ENCODE measurements around the gene PEAK1. TPM values are rescaled to one million over a fixed set of nuclear protein-coding genes. Genes with fewer than 3 reads are reported as not detected.

The PEAK1 gene
- total RNA-seq, 1 experiment from 2014 or later = 58.7 TPM

GRCh38 chr15:77356305-77356704 is 63.6 kb downstream of the PEAK1 start:
- H3K36me3 ChIP-seq (ENCODE audit: control insufficient read depth, insufficient read depth, low read length) = no peaks in the 10 kb centered on the region
- ChIA-PET POLR2A (no interaction called here), CTCF (no interaction called here)
- no TSS peak for BruUV-seq (replicated peaks)
- no peaks in the 10 kb centered on the region for H3K27me3 ChIP-seq (ENCODE audit: control insufficient read depth, insufficient read depth, low read length)
- DNase-seq (ENCODE audit: low read depth, low spot score) (no peak), ATAC-seq (no peak)
- H3K4me3 ChIP-seq (ENCODE audit: low read depth in 2 of 2, low read length in 2 of 2) = no peak overlapping the region
- no peak overlapping the region for H3K27ac ChIP-seq (ENCODE audit: low read length)
- intact Hi-C loops (cut with micrococcal nuclease; ENCODE audit: unreplicated experiment) (no loop called here), in situ Hi-C loops (cut with HindIII; ENCODE audit: low pct_unique_long_range_greater_than_20kb, low sequenced_read_pairs) (no loop called here)
- TF ChIP-seq POLR2AphosphoS5 (IDR thresholded peaks at IDR 0.05; ENCODE audit: low read depth, low read length) = no peak
- no peak for TF ChIP-seq TCF7L2 (IDR thresholded peaks at IDR 0.05; ENCODE audit: low read depth, low read length)
- no peak for TF ChIP-seq CTCF (IDR thresholded peaks at IDR 0.05)
- TF ChIP-seq SIN3A (IDR thresholded peaks at IDR 0.05; ENCODE audit: borderline replicate concordance, insufficient read depth, low read depth, low read length) = no peak
- no peak for TF ChIP-seq REST (IDR thresholded peaks at IDR 0.05; ENCODE audit: insufficient read depth in 1 of 2, low read depth in 2 of 2, low read length in 1 of 2)
- no peaks in the 10 kb centered on the region for H3K9me3 ChIP-seq (ENCODE audit: control insufficient read depth, insufficient read depth, low read depth, low read length)
- H3K4me1 ChIP-seq (ENCODE audit: control insufficient read depth, insufficient read depth, low read length) = no peaks in the 10 kb centered on the region

GRCh38 chr15:77355321-77355720 is 64.6 kb downstream of the PEAK1 start:
- in situ Hi-C loops (cut with HindIII; ENCODE audit: low pct_unique_long_range_greater_than_20kb, low sequenced_read_pairs) = no loop called here
- H3K27me3 ChIP-seq (ENCODE audit: control insufficient read depth, insufficient read depth, low read length) = no peaks in the 10 kb centered on the region
- no peaks in the 10 kb centered on the region for H3K36me3 ChIP-seq (ENCODE audit: control insufficient read depth, insufficient read depth, low read length)
- H3K4me1 ChIP-seq (ENCODE audit: control insufficient read depth, insufficient read depth, low read length) = no peaks in the 10 kb centered on the region
- no peak overlapping the region for H3K4me3 ChIP-seq (ENCODE audit: low read depth in 2 of 2, low read length in 2 of 2)
- no TSS peak for BruUV-seq (replicated peaks)
- H3K9me3 ChIP-seq (ENCODE audit: control insufficient read depth, insufficient read depth, low read depth, low read length) = no peaks in the 10 kb centered on the region
- TF ChIP-seq CTCF (IDR thresholded peaks at IDR 0.05) (no peak), TCF7L2 (IDR thresholded peaks at IDR 0.05; ENCODE audit: low read depth, low read length) (no peak), REST (IDR thresholded peaks at IDR 0.05; ENCODE audit: insufficient read depth in 1 of 2, low read depth in 2 of 2, low read length in 1 of 2) (no peak), SIN3A (IDR thresholded peaks at IDR 0.05; ENCODE audit: borderline replicate concordance, insufficient read depth, low read depth, low read length) (no peak), POLR2AphosphoS5 (IDR thresholded peaks at IDR 0.05; ENCODE audit: low read depth, low read length) (no peak)
- DNase-seq (ENCODE audit: low read depth, low spot score) = no peak
- ChIA-PET CTCF (no interaction called here), POLR2A (no interaction called here)
- intact Hi-C loops (cut with micrococcal nuclease; ENCODE audit: unreplicated experiment) = no loop called here
- no peak overlapping the region for H3K27ac ChIP-seq (ENCODE audit: low read length)
- no peak for ATAC-seq
